ENCODE results near the gene CHTF18.

The CHTF18 gene

GRCh38 chr16:789191-789850 is 901 bp downstream of the CHTF18 start:
- TF ChIP-seq CTCF (IDR thresholded peaks at IDR 0.05; ENCODE audit: low read depth, low read length): no peak
- Histone ChIP-seq H3K4me3 (ENCODE audit: low read depth, low read length) (peak overlapping the region; percentile 71), H3K27me3 (no peaks in the 10 kb centered on the region), H3K9me3 (no peaks in the 10 kb centered on the region), H3K4me1 (no peaks in the 10 kb centered on the region), H3K36me3 (peaks cover 43% of the 10 kb centered on the region)
- no peak for DNase-seq

GRCh38 chr16:790086-790485 is 1.7 kb downstream of the CHTF18 start:
- Histone ChIP-seq H3K36me3 (peaks cover 38% of the 10 kb centered on the region), H3K27me3 (no peaks in the 10 kb centered on the region), H3K4me1 (no peaks in the 10 kb centered on the region), H3K9me3 (no peaks in the 10 kb centered on the region), H3K4me3 (ENCODE audit: low read depth, low read length) (no peak overlapping the region)
- DNase-seq: no peak
- no peak for TF ChIP-seq CTCF (IDR thresholded peaks at IDR 0.05; ENCODE audit: low read depth, low read length)

- peaks cover 35% of the 10 kb centered on the region for H3K36me3 ChIP-seq
- no peak for TF ChIP-seq CTCF (IDR thresholded peaks at IDR 0.05; ENCODE audit: low read depth, low read length)
- no peaks in the 10 kb centered on the region for H3K27me3 ChIP-seq
- no peaks in the 10 kb centered on the region for H3K4me1 ChIP-seq
- no peak for DNase-seq
- no peak overlapping the region for H3K4me3 ChIP-seq (ENCODE audit: low read depth, low read length)
- H3K9me3 ChIP-seq: no peaks in the 10 kb centered on the region
Measured at GRCh38 chr16:791131-791530, 2.7 kb downstream of the CHTF18 start.

GRCh38 chr16:792221-792995 is 4.0 kb downstream of the CHTF18 start:
- no peak overlapping the region for H3K4me3 ChIP-seq (ENCODE audit: low read depth, low read length)
- H3K27me3 ChIP-seq: no peaks in the 10 kb centered on the region
- no peaks in the 10 kb centered on the region for H3K4me1 ChIP-seq
- H3K9me3 ChIP-seq: no peaks in the 10 kb centered on the region
- peaks cover 27% of the 10 kb centered on the region for H3K36me3 ChIP-seq
- no peak for DNase-seq
- TF ChIP-seq CTCF (IDR thresholded peaks at IDR 0.05; ENCODE audit: low read depth, low read length): no peak

GRCh38 chr16:793414-793813 is 5.0 kb downstream of the CHTF18 start:
- peaks cover 27% of the 10 kb centered on the region for H3K36me3 ChIP-seq
- H3K4me1 ChIP-seq: no peaks in the 10 kb centered on the region
- TF ChIP-seq CTCF (IDR thresholded peaks at IDR 0.05; ENCODE audit: low read depth, low read length): no peak
- DNase-seq: no peak
- no peak overlapping the region for H3K4me3 ChIP-seq (ENCODE audit: low read depth, low read length)
- H3K9me3 ChIP-seq: no peaks in the 10 kb centered on the region
- H3K27me3 ChIP-seq: no peaks in the 10 kb centered on the region
